Measurements from ENCODE around the gene GLB1L2.

Gene GLB1L2

DNA sequence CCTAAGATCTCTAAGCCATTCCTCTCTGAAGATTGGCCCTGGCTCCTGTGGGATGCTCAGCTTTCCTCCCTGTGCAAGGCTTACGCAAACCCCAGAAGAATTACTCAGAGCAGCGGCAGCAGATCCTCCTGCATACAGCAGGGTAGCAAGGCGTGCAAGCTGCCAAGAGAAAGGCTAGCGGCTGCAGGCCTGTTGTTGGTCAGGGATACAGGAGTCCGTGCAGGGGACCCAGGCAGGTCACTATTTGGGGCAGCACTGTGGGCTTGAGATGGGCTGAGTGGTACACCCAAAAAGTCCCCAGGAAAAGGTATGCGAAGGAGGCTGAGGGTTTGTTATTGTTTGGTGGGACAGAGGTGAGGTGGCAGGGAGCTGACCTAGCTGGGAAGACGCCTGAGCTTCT is 1.5 kb downstream of the GLB1L2 start:
- CTCF ChIA-PET, result interaction anchor here (0.6 kb wide), 1 partner anchor 99 kb away, joined by 3 read pairs; no protein-coding TSS in a partner anchor
- TF ChIP-seq LEF1 (IDR thresholded peaks at IDR 0.05; ENCODE audit: borderline replicate concordance) (no peak), ZNF384 (IDR thresholded peaks at IDR 0.05) (no peak), BHLHE40 (IDR thresholded peaks at IDR 0.05; ENCODE audit: borderline replicate concordance) (no peak), TARDBP (IDR thresholded peaks at IDR 0.05) (no peak), FOXK2 (IDR thresholded peaks at IDR 0.05) (no peak), ARNT (IDR thresholded peaks at IDR 0.05) (no peak), HDGF (IDR thresholded peaks at IDR 0.05; ENCODE audit: borderline replicate concordance) (no peak), ELF4 (IDR thresholded peaks at IDR 0.05) (no peak)
- POLR2A ChIA-PET, result no interaction called here
- no peak for DNase-seq (ENCODE audit: extremely low spot score)

DNA sequence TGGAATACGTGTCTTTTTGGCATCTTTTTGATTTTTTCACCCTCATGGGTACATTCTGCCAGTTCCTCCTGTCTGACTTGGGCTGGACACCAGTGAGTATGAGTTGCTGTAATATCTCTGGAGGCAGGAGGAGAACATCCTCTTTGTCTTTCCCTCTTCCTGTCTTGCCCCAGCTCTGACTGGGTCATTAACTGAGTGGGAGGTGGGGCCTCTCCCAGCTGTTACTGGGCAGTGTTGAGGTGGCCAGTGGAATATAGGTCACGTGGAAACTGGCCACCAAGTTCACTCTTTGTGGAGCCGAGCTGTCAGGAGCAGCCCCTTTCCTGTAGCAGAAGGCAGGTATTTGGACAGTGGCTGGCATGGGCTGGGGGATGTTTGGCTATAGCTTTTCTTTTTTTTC is 2.2 kb downstream of the GLB1L2 start:
- TF ChIP-seq TARDBP (IDR thresholded peaks at IDR 0.05) (no peak), SUZ12 (IDR thresholded peaks at IDR 0.05) (no peak), FOXA1 (IDR thresholded peaks at IDR 0.05) (no peak), LEF1 (IDR thresholded peaks at IDR 0.05; ENCODE audit: borderline replicate concordance) (no peak), ARNT (IDR thresholded peaks at IDR 0.05) (no peak)
- POLR2A ChIA-PET, result no interaction called here
- no peak for DNase-seq (ENCODE audit: extremely low spot score)
- CTCF ChIA-PET, result interaction anchor here (0.6 kb wide), 1 partner anchor 98 kb away, joined by 3 read pairs; no protein-coding TSS in a partner anchor

DNA sequence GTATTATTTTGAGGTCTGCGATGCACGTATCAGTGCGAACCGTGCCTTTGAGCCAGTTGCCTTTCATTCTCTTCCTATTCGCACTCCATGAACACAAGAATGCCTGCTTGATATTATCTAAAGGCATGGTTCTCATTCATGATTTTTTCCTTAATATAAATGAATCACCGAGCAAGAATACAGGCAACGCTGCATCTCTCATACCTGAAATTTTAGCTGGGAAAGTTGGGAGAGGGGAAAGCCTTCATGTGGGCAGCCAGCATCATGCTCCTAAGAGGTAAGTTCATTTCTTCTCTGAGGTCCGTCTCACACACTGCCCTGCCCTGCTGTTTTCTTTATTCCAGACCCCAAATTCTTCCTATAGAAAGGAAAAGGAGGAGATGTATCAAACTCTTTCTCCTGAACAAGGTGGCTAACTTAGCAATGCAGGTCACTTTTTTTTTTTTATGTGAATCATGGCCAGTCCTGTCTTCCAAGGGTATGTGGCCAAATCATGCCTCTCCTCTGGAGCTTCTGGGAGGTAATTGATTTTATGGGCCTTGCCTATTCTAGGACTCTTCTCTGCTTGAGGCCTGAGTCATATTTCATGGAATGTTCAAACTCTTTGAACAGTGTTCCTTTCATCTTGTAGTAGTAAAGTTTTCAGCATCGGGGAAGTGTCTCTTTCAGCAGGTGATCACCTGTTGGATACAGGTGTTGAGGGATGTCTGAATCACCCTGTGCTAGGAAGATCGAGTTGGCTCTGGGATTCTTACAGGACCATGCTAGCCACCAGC is 3.2 kb downstream of the GLB1L2 start:
- TF ChIP-seq, protein P1, sequence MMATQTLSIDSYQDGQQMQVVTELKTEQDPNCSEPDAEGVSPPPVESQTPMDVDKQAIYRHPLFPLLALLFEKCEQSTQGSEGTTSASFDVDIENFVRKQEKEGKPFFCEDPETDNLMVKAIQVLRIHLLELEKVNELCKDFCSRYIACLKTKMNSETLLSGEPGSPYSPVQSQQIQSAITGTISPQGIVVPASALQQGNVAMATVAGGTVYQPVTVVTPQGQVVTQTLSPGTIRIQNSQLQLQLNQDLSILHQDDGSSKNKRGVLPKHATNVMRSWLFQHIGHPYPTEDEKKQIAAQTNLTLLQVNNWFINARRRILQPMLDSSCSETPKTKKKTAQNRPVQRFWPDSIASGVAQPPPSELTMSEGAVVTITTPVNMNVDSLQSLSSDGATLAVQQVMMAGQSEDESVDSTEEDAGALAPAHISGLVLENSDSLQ (IDR thresholded peaks at IDR 0.05), result no peak
- TF ChIP-seq ELF4 (IDR thresholded peaks at IDR 0.05), result no peak
- TF ChIP-seq FOXA1 (IDR thresholded peaks at IDR 0.05), result no peak
- DNase-seq (ENCODE audit: extremely low spot score), result no peak
- ChIA-PET POLR2A (no interaction called here), CTCF (no interaction called here)

DNA sequence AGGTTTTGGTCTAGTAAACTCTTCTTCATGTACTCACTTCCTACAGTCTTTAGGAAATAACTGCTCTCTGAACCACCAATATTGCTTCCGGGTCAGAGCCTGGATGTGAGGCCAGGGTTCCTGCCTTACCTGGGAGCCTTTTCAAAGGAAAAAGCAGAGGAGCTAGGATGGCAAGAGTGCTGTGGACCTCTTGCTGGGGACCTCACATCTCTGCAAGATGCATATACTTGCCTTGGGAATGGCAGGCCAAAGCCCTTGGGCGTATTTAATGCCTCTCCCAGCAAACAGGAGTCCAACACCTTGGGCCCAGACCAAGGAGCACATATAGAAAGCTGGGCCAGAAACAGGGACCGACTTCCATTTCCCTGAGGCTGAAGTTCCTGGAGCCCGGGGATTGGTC is 5.3 kb downstream of the GLB1L2 start:
- CTCF ChIA-PET, result no interaction called here
- no peak for DNase-seq (ENCODE audit: extremely low spot score)
- TF ChIP-seq BHLHE40 (IDR thresholded peaks at IDR 0.05; ENCODE audit: borderline replicate concordance), result no peak
- TF ChIP-seq CTBP1 (IDR thresholded peaks at IDR 0.05; ENCODE audit: borderline replicate concordance), result no peak
- no peak for TF ChIP-seq ARNT (IDR thresholded peaks at IDR 0.05)
- no peak for TF ChIP-seq NFRKB (IDR thresholded peaks at IDR 0.05)
- no peak for TF ChIP-seq HDGF (IDR thresholded peaks at IDR 0.05; ENCODE audit: borderline replicate concordance)
- no peak for TF ChIP-seq ELF4 (IDR thresholded peaks at IDR 0.05)
- no peak for TF ChIP-seq TARDBP (IDR thresholded peaks at IDR 0.05)
- TF ChIP-seq, protein P1 (IDR thresholded peaks at IDR 0.05), result no peak
- no peak for TF ChIP-seq SUZ12 (IDR thresholded peaks at IDR 0.05)
- TF ChIP-seq FOXM1 (IDR thresholded peaks at IDR 0.05; ENCODE audit: borderline replicate concordance), result no peak
- TF ChIP-seq ZNF384 (IDR thresholded peaks at IDR 0.05), result no peak
- no peak for TF ChIP-seq FOXK2 (IDR thresholded peaks at IDR 0.05)
- POLR2A ChIA-PET, result no interaction called here

DNA sequence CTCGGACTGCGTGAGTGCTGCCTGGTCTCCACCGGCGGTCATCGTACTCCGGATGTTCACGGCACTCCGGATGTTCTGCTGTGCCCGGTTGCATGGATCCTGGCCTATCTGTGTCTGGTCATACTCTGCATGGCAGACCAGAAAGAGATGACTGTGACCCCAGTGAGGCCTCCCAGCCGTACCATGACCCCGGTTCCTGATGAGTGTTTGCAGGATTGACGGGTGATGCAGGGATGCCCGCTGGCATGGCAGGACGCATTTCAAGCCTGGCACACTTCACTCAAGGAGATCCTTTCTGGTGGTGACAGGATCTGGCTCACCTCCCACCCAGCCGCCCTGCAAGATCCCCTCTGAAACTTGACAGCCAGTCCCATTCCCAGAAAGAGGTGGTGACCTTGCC is 6.3 kb downstream of the GLB1L2 start:
- POLR2A ChIA-PET, result no interaction called here
- CTCF ChIA-PET, result no interaction called here
- TF ChIP-seq FOXA1 (IDR thresholded peaks at IDR 0.05) (no peak), BHLHE40 (IDR thresholded peaks at IDR 0.05; ENCODE audit: borderline replicate concordance) (no peak), ARNT (IDR thresholded peaks at IDR 0.05) (no peak), CTBP1 (IDR thresholded peaks at IDR 0.05; ENCODE audit: borderline replicate concordance) (no peak), ZNF384 (IDR thresholded peaks at IDR 0.05) (no peak), NFRKB (IDR thresholded peaks at IDR 0.05) (no peak), LEF1 (IDR thresholded peaks at IDR 0.05; ENCODE audit: borderline replicate concordance) (no peak), SP1 (IDR thresholded peaks at IDR 0.05) (no peak), ELF4 (IDR thresholded peaks at IDR 0.05) (no peak), TARDBP (IDR thresholded peaks at IDR 0.05) (no peak), FOXK2 (IDR thresholded peaks at IDR 0.05) (no peak), HDGF (IDR thresholded peaks at IDR 0.05; ENCODE audit: borderline replicate concordance) (no peak), L3MBTL2 (conservative IDR thresholded peaks at IDR 0.05) (no peak), FOXM1 (IDR thresholded peaks at IDR 0.05; ENCODE audit: borderline replicate concordance) (no peak), SUZ12 (IDR thresholded peaks at IDR 0.05) (no peak)
- TF ChIP-seq, protein P1 (IDR thresholded peaks at IDR 0.05), result no peak
- DNase-seq (ENCODE audit: extremely low spot score), result no peak

DNA sequence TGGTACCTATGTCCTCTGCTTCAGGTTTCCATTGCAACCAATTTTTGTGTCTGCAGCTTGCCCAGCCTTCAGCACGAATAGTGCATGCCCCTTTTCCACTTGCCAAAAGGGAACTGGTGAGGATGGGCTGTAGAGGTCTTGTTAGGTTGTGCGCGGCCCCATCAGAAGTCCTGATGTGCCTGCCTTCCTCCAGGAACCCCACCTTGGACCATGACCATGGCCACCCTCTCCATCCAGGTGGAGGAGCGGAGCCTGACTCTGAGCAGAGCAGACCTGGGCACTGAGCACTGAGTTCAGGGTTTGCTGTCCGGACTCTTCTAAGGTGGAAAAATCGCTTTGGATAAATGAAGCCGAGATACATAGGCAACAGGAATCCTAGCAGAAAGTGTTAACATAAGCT is 6.9 kb downstream of the GLB1L2 start:
- CTCF ChIA-PET, result no interaction called here
- POLR2A ChIA-PET, result no interaction called here
- DNase-seq (ENCODE audit: extremely low spot score), result no peak
- TF ChIP-seq NFRKB (IDR thresholded peaks at IDR 0.05), result no peak
- TF ChIP-seq CTBP1 (IDR thresholded peaks at IDR 0.05; ENCODE audit: borderline replicate concordance), result no peak
- TF ChIP-seq L3MBTL2 (conservative IDR thresholded peaks at IDR 0.05), result no peak
- no peak for TF ChIP-seq HDGF (IDR thresholded peaks at IDR 0.05; ENCODE audit: borderline replicate concordance)
- TF ChIP-seq FOXM1 (IDR thresholded peaks at IDR 0.05; ENCODE audit: borderline replicate concordance), result no peak
- TF ChIP-seq FOXK2 (IDR thresholded peaks at IDR 0.05), result no peak

DNA sequence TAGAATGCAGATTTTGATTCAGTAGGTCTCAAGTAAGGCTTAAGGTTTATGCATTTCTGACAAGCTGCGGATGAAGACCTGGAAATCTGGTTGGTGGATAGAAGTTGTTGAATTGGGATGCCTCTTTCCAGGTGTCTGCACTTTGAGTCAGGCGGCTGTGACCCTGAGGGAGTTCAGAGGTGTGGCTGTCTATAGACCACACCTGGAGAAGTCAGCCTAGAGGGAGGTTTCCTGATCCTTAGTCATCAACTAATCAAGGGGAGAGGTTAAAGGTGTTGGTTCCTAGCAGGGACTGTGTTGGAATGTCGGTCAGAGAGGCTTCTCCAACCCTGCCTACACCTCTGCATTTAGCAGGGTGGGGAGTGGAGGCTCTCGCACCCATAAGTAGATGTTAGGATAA is 8.0 kb downstream of the GLB1L2 start:
- TF ChIP-seq FOXM1 (IDR thresholded peaks at IDR 0.05; ENCODE audit: borderline replicate concordance) (no peak), ARNT (IDR thresholded peaks at IDR 0.05) (no peak), HDGF (IDR thresholded peaks at IDR 0.05; ENCODE audit: borderline replicate concordance) (no peak), NFRKB (IDR thresholded peaks at IDR 0.05) (no peak), FOXA1 (IDR thresholded peaks at IDR 0.05) (no peak), SUZ12 (IDR thresholded peaks at IDR 0.05) (no peak), FOXK2 (IDR thresholded peaks at IDR 0.05) (no peak), SP1 (IDR thresholded peaks at IDR 0.05) (no peak), ZNF384 (IDR thresholded peaks at IDR 0.05) (no peak), ELF4 (IDR thresholded peaks at IDR 0.05) (no peak), CTBP1 (IDR thresholded peaks at IDR 0.05; ENCODE audit: borderline replicate concordance) (no peak), TARDBP (IDR thresholded peaks at IDR 0.05) (no peak), L3MBTL2 (conservative IDR thresholded peaks at IDR 0.05) (no peak), BHLHE40 (IDR thresholded peaks at IDR 0.05; ENCODE audit: borderline replicate concordance) (no peak), LEF1 (IDR thresholded peaks at IDR 0.05; ENCODE audit: borderline replicate concordance) (no peak)
- TF ChIP-seq, protein P1 (IDR thresholded peaks at IDR 0.05), result no peak
- no peak for DNase-seq (ENCODE audit: extremely low spot score)
- CTCF ChIA-PET, result no interaction called here
- POLR2A ChIA-PET, result no interaction called here
